Aorta (tissue), 5 donors: ENCODE data around the gene TCL1A. TPM values are rescaled to one million over a fixed set of nuclear protein-coding genes. Genes with fewer than 3 reads are reported as not detected.
"Not testable (repeated sequence)": the region's sequence is repeated elsewhere in the genome, so short reads cannot be mapped to it uniquely, and the experiment has no call there.

ENCODE experiments used
- ATAC-seq: fragments of 200-7000 bp; cut with Tn5 transposase; one replicate; pipeline ENCODE4 v1.9.1; 2022; ENCODE audit warnings: moderate library complexity; ENCODE audit not compliant: low FRiP score
- DNase-seq, 2 donors: peaks; one replicate each; pipeline ENCODE4 v3.0.0-alpha.2; 2020
- H3K27ac ChIP-seq, 2 donors: one replicate each; pipeline ENCODE4 v1.5.1; 2013; ENCODE audit warnings: low read length in 2 of 2, mild to moderate bottlenecking in 2 of 2, moderate library complexity in 2 of 2, control low read depth in 1 of 2, inconsistent platforms in 1 of 2, low read depth in 1 of 2
- H3K27me3 ChIP-seq, 2 donors: one replicate each; pipeline ENCODE4 v1.6.1; 2013; ENCODE audit warnings: control low read depth in 1 of 2, low read length in 1 of 2, mild to moderate bottlenecking in 1 of 2, moderate library complexity in 1 of 2; ENCODE audit not compliant: insufficient read depth in 2 of 2, control insufficient read depth in 1 of 2
- H3K36me3 ChIP-seq, 2 donors: one replicate each; pipeline ENCODE4 v1.6.1; 2013; ENCODE audit warnings: control low read depth in 1 of 2, low read length in 1 of 2, mild to moderate bottlenecking in 1 of 2; ENCODE audit not compliant: insufficient read depth in 2 of 2, control insufficient read depth in 1 of 2
- H3K4me1 ChIP-seq, 2 donors: one replicate each; pipeline ENCODE4 v1.6.1; 2013; ENCODE audit warnings: low read length in 2 of 2, control low read depth in 1 of 2, mild to moderate bottlenecking in 1 of 2, moderate library complexity in 1 of 2; ENCODE audit not compliant: insufficient read depth in 2 of 2, control insufficient read depth in 1 of 2
- H3K4me3 ChIP-seq, 2 donors: one replicate each; pipeline ENCODE4 v1.5.1; 2013; ENCODE audit warnings: low read length in 2 of 2, control low read depth in 1 of 2, mild to moderate bottlenecking in 1 of 2
- H3K9me3 ChIP-seq: one replicate; pipeline ENCODE4 v1.6.1; 2013; ENCODE audit warnings: mild to moderate bottlenecking, low read length; ENCODE audit not compliant: control insufficient read depth
- WGBS, 2 donors: extraction: QIAGEN DNeasy Blood & Tissue Kit; methylation state at CpG; one replicate each; pipeline ENCODE4 v1.1.7; 2013; 5-methylcytosine and 5-hydroxymethylcytosine counted together
- intact Hi-C, 2 donors: fragments of 100-400 bp; cut with DNase I; formaldehyde crosslinking; loops; one replicate each; pipeline versions ENCODE4 v1.14.2 to v1.15.0; 2022
- long read RNA-seq, 2 donors: library from polyadenylated mRNA; unstranded; transcript quantifications; one replicate each; pipeline ENCODE4 v2.0.0, GENCODE V29; 2020 to 2021
- polyA plus RNA-seq, 2 donors: library from polyadenylated mRNA; stranded (reverse); fragments of 200-250 nt; gene quantifications; one replicate each; pipeline ENCODE4 v1.2.3, GENCODE V29; 2013
- total RNA-seq, 2 donors: library from RNA; stranded (reverse); fragmentation: NEBNext Ultra II Directional; extraction: Animal tissue kit (Norgen Biotek cat#: 25700); gene quantifications; one replicate each; pipeline ENCODE4 v1.2.1, GENCODE V29; 2021
- donor health status: healthy with polysubstance abuse.
- donor health status: Bipolar disorder and iron deficiency.
- donor health status: DM: no; HTN: no; CAD: no.
- donor health status: DM: no; HTN: no; CAD: no.
- donor health status: DM: yes; HTN: yes; CAD: no.

The TCL1A gene, protein sequence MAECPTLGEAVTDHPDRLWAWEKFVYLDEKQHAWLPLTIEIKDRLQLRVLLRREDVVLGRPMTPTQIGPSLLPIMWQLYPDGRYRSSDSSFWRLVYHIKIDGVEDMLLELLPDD
- total RNA-seq (not detected), polyA plus RNA-seq (not detected)
- long read RNA-seq, donor 1 = 0 reads
- long read RNA-seq, donor 2 = 0 reads

DNA sequence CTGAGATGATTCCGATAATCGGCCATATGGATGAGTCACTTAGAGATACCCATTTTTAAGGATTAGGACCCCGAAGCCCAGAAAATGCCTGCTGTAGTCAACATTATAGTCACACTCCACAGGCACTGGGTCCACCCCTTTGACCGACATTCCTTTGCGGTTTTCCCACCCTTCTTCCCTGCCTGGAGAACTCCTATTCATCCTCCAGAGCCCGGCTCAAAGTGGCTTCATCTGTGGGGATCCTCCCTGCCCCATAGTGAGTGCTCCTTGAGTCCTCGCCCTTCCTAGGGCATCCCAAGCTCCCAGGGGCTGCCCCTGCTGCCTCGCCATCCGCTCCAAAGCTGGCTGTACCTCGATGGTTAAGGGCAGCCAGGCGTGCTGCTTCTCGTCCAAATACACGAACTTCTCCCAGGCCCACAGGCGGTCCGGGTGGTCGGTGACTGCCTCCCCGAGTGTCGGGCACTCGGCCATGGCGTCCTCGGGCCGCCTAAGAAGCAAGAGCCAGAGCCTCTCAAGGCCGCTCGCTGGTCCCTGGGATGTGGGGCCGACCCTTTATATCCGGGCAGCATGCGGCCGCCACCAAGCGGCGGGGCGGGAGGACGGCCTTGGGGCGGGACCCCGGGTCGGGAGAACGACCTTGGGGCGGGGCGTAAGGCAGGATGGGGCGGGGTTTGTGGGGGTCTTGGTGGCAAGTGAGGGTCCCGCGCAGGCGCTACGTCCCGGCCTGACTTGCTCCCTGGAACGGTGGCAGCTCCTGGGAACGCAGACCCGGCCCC, at the start of gene TCL1A:
Gene TCL1A (minus strand): TSS at position 530 of the 776 bp plus-strand sequence. CDS start 59 bp downstream, at position 471.
- H3K9me3 ChIP-seq = no peaks in the 10 kb centered on the region
- no peak within 1 kb of the TSS for H3K4me3 ChIP-seq
- no peaks in the 10 kb centered on the region for H3K27me3 ChIP-seq
- no peaks in the 10 kb centered on the region for H3K36me3 ChIP-seq
- no peak within 1 kb of the TSS for H3K27ac ChIP-seq
- no peaks in the 10 kb centered on the region for H3K4me1 ChIP-seq
- WGBS, 2 donors = 42 to 59% methylated on average over 30 to 47 of the region's 47 CpGs
- no peak for ATAC-seq
- intact Hi-C loops = no loop called here
- no peak for DNase-seq

DNA sequence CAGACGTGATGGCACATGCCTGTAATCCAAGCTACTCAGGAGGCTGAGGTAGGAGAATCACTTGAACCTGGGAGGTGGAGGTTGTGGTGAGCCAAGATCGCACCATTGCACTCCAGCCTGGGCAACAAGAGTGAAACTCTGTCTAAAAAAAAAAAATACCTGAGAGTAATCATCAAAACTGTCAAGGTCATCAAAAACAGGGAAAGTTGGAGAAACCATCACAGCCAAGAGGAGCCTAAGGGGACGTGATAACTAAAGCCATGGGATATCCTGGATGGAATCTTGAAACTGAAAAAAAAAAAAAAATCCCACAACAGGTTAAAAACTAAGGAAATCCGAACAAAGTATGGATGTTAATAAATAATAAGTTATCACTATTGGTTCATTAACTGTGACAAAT, 49.1 kb upstream of the TCL1A start:
- H3K36me3 ChIP-seq, H3K4me1 ChIP-seq, H3K27me3 ChIP-seq, H3K9me3 ChIP-seq, H3K4me3 ChIP-seq, H3K27ac ChIP-seq, DNase-seq, intact Hi-C loops, ATAC-seq: not testable (repeated sequence)
- WGBS, 2 donors = 73 to 80% methylated on average over 4 of the region's 4 CpGs

DNA sequence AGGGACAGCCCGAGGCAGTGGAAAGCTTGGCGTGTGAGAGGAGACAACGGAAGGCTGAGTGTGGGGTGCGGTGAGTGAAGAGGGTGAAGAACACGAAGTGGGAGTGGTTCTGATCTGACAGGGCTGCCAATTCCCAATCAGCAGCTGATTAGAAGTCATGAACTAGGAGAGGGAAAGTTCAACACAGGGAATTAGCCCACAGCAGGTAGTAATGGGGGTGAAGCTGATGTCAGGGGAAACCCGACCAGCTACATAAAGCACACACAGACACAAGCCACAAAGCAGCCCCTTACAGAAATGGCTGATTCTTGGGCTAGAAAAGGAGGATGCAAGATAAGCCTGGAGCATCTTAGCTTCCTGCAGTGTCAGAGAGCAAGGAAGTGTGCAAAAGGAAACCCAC, 47.5 kb upstream of the TCL1A start:
- Histone ChIP-seq H3K4me1 (no peaks in the 10 kb centered on the region), H3K27me3 (peaks cover 0 to 5% of the 10 kb centered on the region in 2 donors), H3K27ac (no peak overlapping the region), H3K36me3 (no peaks in the 10 kb centered on the region), H3K9me3 (no peaks in the 10 kb centered on the region), H3K4me3 (no peak overlapping the region)
- intact Hi-C loops = no loop called here
- DNase-seq = no peak
- ATAC-seq = no peak
- WGBS, 2 donors = 35 to 46% methylated on average over 6 of the region's 6 CpGs

DNA sequence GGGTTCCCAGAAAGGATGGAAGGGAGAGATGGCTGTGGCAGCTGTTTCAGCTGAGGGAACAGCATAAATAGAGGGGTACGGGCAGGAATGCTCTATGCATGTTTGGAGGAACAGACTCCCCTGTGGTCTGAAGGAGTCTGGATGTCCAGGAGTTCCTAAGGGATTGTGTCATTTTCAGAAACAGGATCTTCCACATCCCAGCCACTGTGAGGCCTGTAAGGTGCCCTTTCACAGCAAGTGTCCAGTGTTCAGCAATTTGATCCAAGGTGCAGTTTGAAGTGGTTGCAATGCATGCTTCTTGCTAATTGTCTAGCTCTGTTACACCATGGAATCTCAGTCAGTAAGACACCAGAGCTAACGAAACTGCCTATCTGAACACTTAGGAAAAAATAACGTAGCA, 46.7 kb upstream of the TCL1A start:
- H3K4me3 ChIP-seq = no peak overlapping the region
- peaks cover 0 to 5% of the 10 kb centered on the region in 2 donors for H3K27me3 ChIP-seq
- intact Hi-C loops = no loop called here
- no peaks in the 10 kb centered on the region for H3K36me3 ChIP-seq
- H3K9me3 ChIP-seq = no peaks in the 10 kb centered on the region
- H3K4me1 ChIP-seq = no peaks in the 10 kb centered on the region
- no peak overlapping the region for H3K27ac ChIP-seq
- DNase-seq = no peak
- no peak for ATAC-seq
- 69 to 74% methylated on average over 3 of the region's 3 CpGs for WGBS, 2 donors

DNA sequence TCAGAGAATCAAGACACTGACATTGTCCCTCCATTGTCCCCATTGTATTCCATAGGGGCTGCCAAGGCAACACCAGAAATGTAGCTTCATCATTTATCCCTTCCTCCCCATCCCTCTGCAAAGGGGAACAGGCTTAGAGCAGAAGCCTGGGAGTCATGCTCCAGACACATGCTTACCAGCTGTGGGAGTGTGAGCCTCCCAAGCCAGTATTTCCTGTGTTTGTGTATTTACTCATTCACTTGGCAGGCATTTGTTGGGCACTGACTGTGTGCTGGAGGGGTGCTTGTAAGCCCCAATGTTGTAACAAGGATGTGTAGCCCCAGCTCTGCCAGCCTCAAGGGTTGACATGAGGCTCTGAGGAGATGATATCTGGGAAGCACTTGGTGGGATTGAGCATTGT, 46.0 kb upstream of the TCL1A start:
- H3K36me3 ChIP-seq = no peaks in the 10 kb centered on the region
- no peaks in the 10 kb centered on the region for H3K9me3 ChIP-seq
- H3K4me1 ChIP-seq = no peaks in the 10 kb centered on the region
- no peak overlapping the region for H3K27ac ChIP-seq
- H3K4me3 ChIP-seq = no peak overlapping the region
- DNase-seq (no peak), ATAC-seq (no peak)
- H3K27me3 ChIP-seq = peaks cover 0 to 5% of the 10 kb centered on the region in 2 donors
- intact Hi-C loops = no loop called here

DNA sequence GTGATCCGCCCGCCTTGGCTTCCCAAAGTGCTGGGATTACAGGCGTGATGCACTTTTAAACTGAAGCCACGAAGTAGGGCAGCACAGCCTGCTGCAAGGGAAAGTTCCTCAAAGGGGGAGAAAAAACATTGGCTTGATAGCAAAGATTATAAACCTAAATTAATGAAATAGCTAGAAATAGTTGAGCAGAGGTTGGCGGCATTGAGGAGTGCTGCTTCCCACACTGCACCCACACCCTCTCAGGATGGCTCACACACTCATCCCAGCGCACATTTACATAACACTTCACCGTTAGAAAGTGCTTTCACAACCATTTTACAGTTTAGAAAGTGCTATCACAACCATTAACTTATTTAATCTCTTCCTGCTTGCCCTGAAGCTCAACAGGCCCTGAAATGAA, 44.4 kb upstream of the TCL1A start:
- DNase-seq (no peak), ATAC-seq (no peak)
- H3K4me3 ChIP-seq = no peak overlapping the region
- H3K9me3 ChIP-seq = no peaks in the 10 kb centered on the region
- intact Hi-C loops = no loop called here
- WGBS, 2 donors = 71 to 76% methylated on average over 7 of the region's 7 CpGs
- H3K27me3 ChIP-seq = peaks cover 0 to 5% of the 10 kb centered on the region in 2 donors
- no peaks in the 10 kb centered on the region for H3K4me1 ChIP-seq
- no peaks in the 10 kb centered on the region for H3K36me3 ChIP-seq
- no peak overlapping the region for H3K27ac ChIP-seq

DNA sequence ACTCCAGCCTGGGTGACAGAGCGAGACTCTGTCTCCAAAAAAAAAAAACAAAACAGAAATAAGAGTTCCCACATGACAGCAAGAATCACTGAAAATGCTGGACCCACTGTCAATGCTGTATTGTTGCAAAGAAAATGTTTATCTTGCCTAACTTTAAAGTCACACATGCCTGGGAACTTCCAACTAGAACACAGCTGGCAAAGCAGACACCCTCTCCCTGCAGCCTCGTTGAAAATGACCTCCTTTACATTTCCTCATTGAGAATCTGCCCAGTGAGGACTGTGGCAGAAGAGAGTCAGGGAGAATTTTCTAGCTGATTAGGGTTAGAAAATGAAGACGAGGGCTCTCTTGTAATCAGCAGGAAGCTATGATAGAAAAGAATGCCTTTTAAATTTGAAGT, 42.8 kb upstream of the TCL1A start:
- WGBS, 2 donors = 32 to 36% methylated on average over 3 of the region's 3 CpGs
- no peak for ATAC-seq
- intact Hi-C loops = no loop called here

DNA sequence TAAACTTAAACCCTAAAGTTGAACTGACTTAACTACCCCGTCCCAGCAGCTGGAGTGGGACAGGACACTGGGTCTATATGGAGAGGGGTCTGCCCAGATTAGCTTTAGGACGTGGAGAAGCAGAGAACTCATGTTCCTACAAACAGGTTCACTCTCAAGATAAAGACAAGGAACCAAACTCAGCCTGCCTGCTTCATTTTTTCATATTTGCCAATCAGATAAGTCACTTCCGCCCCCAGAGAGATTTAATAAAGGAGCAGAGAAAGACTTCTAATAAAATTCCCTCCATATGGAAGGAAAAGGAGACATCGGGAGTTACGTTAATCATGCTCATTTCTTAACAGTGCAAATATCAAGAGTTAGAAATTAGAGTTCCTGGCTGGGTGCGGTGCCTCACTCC, 42.2 kb upstream of the TCL1A start:
- no peak for ATAC-seq
- Histone ChIP-seq H3K4me1 (no peaks in the 10 kb centered on the region), H3K9me3 (no peaks in the 10 kb centered on the region), H3K4me3 (no peak overlapping the region), H3K36me3 (no peaks in the 10 kb centered on the region), H3K27me3 (no peaks in the 10 kb centered on the region), H3K27ac (no peak overlapping the region)
- WGBS, 2 donors = 72 to 78% methylated on average over 6 of the region's 6 CpGs
- intact Hi-C loops = no loop called here
- DNase-seq = no peak

More for the DNA sequence above, 42.8 kb upstream of the TCL1A start:
- Histone ChIP-seq H3K36me3 (no peaks in the 10 kb centered on the region), H3K4me1 (no peaks in the 10 kb centered on the region), H3K4me3 (no peak overlapping the region), H3K9me3 (no peaks in the 10 kb centered on the region), H3K27me3 (peaks cover 0 to 3% of the 10 kb centered on the region in 2 donors), H3K27ac (no peak overlapping the region)
- DNase-seq = no peak

DNA sequence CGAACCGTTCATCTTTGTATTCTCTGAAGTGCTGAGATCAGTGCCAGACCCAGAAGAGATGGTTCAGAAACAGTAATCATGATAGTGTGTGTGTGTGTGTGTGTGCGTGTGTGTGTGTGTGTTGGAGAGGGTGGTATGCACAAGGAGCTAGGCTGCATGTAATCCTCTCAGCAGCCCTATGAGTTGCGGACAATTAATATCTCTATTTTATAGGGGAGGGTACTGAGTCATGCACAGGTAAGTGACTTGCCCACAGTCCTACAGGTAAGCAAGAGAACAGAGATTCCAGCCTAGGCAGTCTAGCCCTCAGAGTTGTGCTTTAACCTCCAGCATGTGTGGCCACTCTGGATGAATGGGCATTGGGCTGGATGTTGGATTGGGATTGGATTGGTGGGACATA, 27.9 kb upstream of the TCL1A start:
- DNase-seq (no peak), ATAC-seq (no peak)
- no peaks in the 10 kb centered on the region for H3K36me3 ChIP-seq
- intact Hi-C loops = no loop called here
- WGBS, 2 donors = 78 to 89% methylated on average over 4 of the region's 4 CpGs
- no peaks in the 10 kb centered on the region for H3K27me3 ChIP-seq
- no peaks in the 10 kb centered on the region for H3K4me1 ChIP-seq
- no peak overlapping the region for H3K4me3 ChIP-seq
- H3K9me3 ChIP-seq = peaks cover 1% of the 10 kb centered on the region
- no peak overlapping the region for H3K27ac ChIP-seq
